ENCODE results near the gene FAM222B. TPM values are rescaled to one million over a fixed set of nuclear protein-coding genes. Genes with fewer than 3 reads are reported as not detected.

The FAM222B gene
- total RNA-seq, 2 experiments from 2014 or later: 15.4 to 17.1 TPM

DNA sequence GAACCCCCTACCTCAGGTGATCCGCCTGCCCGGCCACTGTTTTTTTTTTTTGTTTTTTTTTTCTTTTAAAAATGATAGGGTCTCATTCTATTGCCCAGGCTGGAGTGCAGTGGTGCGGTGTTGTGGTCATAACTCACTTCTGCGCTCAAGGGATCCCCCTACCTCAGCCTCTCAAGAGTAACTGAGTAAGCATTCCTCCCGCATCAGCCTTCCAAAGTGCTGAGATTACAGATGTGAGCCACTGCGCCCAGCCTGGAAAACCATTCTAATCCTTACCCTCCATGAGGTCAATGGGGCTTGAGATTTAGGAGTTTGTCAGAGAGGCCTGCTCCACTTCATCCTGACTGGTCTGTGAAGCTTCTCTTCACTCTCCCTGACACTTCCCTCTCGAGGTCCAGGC, 24.7 kb upstream of the FAM222B start:
- CTCF ChIA-PET: no interaction called here
- ATAC-seq (no peak), DNase-seq (no peak)
- peaks cover 13% of the 10 kb centered on the region for H3K4me1 Mint-ChIP-seq (ENCODE audit: low read depth)
- no peaks in the 10 kb centered on the region for H3K27me3 Mint-ChIP-seq (ENCODE audit: low read depth)
- H3K27ac Mint-ChIP-seq: no peak overlapping the region
- H3K9me3 Mint-ChIP-seq (ENCODE audit: insufficient read depth): no peaks in the 10 kb centered on the region
- H3K4me3 Mint-ChIP-seq: no peak overlapping the region
- POLR2A ChIA-PET: no interaction called here
- no peaks in the 10 kb centered on the region for H3K36me3 Mint-ChIP-seq (ENCODE audit: low read depth)

DNA sequence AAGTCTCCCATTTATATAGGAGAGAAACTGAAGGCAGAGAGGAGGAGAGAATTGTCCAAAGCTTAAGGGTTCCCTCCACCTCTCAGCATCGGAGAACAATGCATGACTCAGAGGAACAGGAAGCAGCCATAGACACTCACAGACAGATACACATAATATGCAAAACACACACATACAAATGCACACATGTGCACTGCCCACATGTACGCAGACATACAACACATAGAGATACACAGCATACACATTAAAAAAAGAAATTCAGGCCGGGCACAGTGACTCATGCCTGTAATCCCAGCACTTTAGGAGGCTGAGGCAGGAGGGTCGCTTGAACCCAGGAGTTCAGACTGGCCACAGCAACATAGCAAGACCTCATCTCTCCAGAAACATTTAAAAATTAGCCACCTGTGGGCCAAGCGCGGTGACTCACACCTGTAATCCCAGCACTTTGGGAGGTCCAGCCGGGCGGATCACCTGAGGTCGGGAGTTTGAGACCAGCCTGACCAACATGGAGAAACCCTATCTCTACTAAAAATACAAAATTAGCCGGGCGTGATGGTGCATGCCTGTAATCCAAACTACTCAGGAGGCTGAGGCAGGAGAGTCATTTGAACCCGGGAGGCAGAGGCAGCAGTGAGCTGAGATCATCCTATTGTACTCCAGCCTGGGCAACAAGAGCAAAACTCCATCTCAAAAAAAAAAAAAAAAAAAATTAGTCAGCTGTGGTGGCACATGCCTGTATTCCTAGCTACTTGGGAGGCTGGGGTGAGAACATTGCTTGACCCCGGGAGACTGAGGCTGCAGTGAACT, 23.6 kb upstream of the FAM222B start:
- Mint-ChIP-seq H3K36me3 (ENCODE audit: low read depth) (peaks cover 2% of the 10 kb centered on the region), H3K4me3 (no peak overlapping the region), H3K27ac (no peak overlapping the region), H3K4me1 (ENCODE audit: low read depth) (peaks cover 3% of the 10 kb centered on the region), H3K27me3 (ENCODE audit: low read depth) (no peaks in the 10 kb centered on the region), H3K9me3 (ENCODE audit: insufficient read depth) (no peaks in the 10 kb centered on the region)
- ATAC-seq (no peak), DNase-seq (no peak)
- ChIA-PET CTCF (interaction anchor here (0.8 to 1.9 kb wide), 3 partner anchors 23 to 102 kb away, joined by 3 to 7 read pairs (median 4); partner anchors contain the start of gene FAM222B), POLR2A (interaction anchor here (1.1 kb wide), 1 partner anchor 32 kb away, joined by 3 read pairs; the partner anchor contains the start of gene FLOT2)

DNA sequence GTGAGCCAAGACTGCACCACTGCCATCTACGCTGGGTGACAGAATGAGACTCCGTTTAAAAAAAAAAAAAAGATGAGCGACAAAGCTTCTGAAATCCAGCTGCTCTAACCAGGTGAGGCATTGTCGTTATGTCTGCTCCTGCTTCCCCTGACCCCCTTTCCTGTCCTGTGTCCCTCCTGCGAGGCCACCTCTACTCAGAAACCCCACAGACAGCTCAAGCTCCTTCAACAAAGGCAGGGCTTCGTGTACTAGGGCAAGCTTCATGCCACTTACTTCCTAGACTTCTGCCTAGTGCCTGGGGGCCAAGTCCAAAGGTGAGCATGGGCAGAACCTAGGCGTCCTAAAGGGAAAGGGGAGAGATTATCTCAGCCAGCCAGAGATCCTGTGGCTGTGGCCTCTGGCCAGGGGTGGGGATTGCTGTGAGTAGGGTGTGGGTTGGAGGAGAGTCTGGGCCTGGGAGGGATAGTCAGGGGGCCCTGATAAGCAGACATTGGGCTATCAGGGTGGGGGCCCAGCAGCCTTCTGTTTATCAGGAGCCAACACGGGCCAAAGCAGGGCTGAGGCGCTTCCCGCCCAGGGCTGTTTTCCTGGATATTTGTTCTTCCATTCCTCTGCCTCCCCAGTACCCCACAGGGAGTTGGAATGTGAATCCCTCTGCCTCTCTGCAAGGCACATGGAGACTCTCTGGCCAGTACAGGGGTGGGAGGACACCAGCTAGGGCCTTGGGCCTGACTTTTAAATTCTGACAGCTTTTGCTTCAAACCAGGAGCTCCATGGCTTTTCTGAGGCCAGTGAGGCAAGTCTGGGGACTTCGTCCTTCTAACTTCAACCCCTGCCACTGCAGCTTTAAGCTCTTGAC, 22.6 kb upstream of the FAM222B start:
- no peaks in the 10 kb centered on the region for H3K27me3 Mint-ChIP-seq (ENCODE audit: low read depth)
- H3K4me1 Mint-ChIP-seq (ENCODE audit: low read depth): no peaks in the 10 kb centered on the region
- H3K9me3 Mint-ChIP-seq (ENCODE audit: insufficient read depth): no peaks in the 10 kb centered on the region
- ChIA-PET CTCF (interaction anchor here (0.8 to 1.9 kb wide), 5 partner anchors 16 to 139 kb away, joined by 3 to 7 read pairs (median 4); partner anchors contain the start of genes FAM222B and TLCD1), POLR2A (interaction anchor here (1.1 kb wide), 1 partner anchor 33 kb away, joined by 3 read pairs; the partner anchor contains the start of gene FLOT2)
- no peak overlapping the region for H3K27ac Mint-ChIP-seq
- no peak overlapping the region for H3K4me3 Mint-ChIP-seq
- ATAC-seq (no peak), DNase-seq (no peak)
- peaks cover 8% of the 10 kb centered on the region for H3K36me3 Mint-ChIP-seq (ENCODE audit: low read depth)

DNA sequence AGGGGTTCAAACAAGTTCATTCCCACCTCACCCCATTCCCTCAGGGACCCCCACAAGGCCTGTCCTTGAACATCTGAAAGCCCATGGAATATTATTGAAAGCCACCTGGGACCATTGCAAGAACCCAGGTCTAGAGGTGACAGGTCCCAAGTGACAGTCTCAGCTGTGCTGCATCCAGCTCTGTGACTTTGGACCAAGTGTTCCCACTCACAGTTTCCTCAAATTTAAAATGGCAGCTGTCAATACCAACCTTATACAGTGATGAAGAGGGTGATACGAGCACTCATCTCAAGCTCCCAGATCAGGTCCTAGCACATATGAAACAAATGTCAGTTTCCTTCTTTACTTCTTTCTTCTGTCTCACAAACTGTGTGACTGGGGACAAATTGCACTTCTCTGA, 21.4 kb upstream of the FAM222B start:
- no peak overlapping the region for H3K27ac Mint-ChIP-seq
- no peak overlapping the region for H3K4me3 Mint-ChIP-seq
- no peak for ATAC-seq
- peaks cover 12% of the 10 kb centered on the region for H3K36me3 Mint-ChIP-seq (ENCODE audit: low read depth)
- ChIA-PET CTCF (interaction anchor here (0.9 to 1.8 kb wide), 3 partner anchors 15 to 114 kb away, joined by 3 to 4 read pairs (median 3); no protein-coding TSS in a partner anchor), POLR2A (interaction anchor here (1.0 kb wide), 1 partner anchor 33 kb away, joined by 3 read pairs; the partner anchor contains the start of gene FLOT2)
- no peaks in the 10 kb centered on the region for H3K27me3 Mint-ChIP-seq (ENCODE audit: low read depth)
- no peak for DNase-seq
- no peaks in the 10 kb centered on the region for H3K4me1 Mint-ChIP-seq (ENCODE audit: low read depth)
- no peaks in the 10 kb centered on the region for H3K9me3 Mint-ChIP-seq (ENCODE audit: insufficient read depth)

DNA sequence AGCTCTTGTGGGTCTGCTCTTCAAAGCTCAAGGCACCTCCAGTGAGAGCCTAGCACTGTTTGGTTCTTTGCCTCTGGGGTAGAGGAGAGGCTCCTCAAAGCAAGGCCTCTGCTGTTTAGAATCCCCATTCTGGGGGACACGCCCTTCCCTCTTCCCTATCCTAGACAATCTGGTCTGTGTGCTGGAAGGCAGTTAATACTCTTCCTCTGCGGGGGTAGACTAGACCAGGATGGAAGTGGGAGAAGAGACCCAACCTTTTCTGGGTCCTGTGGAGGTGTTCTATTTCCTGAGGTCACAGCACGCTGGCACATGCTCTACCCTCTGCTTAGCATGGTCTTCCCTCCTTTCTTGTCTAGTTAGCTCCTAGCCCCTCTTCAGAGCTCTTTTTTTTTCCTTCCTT, 20.0 kb upstream of the FAM222B start:
- H3K9me3 Mint-ChIP-seq (ENCODE audit: insufficient read depth): no peaks in the 10 kb centered on the region
- ChIA-PET POLR2A (interaction anchor here (1.5 kb wide), 1 partner anchor 9 kb away, joined by 6 read pairs; no protein-coding TSS in a partner anchor), CTCF (interaction anchor here (0.9 to 1.3 kb wide), 4 partner anchors 8 to 136 kb away, joined by 3 to 6 read pairs (median 4); no protein-coding TSS in a partner anchor)
- DNase-seq: no peak
- H3K4me1 Mint-ChIP-seq (ENCODE audit: low read depth): no peaks in the 10 kb centered on the region
- no peak for ATAC-seq
- no peaks in the 10 kb centered on the region for H3K27me3 Mint-ChIP-seq (ENCODE audit: low read depth)
- peaks cover 25% of the 10 kb centered on the region for H3K36me3 Mint-ChIP-seq (ENCODE audit: low read depth)
- H3K27ac Mint-ChIP-seq: peak overlapping the region; percentile 23
- no peak overlapping the region for H3K4me3 Mint-ChIP-seq

DNA sequence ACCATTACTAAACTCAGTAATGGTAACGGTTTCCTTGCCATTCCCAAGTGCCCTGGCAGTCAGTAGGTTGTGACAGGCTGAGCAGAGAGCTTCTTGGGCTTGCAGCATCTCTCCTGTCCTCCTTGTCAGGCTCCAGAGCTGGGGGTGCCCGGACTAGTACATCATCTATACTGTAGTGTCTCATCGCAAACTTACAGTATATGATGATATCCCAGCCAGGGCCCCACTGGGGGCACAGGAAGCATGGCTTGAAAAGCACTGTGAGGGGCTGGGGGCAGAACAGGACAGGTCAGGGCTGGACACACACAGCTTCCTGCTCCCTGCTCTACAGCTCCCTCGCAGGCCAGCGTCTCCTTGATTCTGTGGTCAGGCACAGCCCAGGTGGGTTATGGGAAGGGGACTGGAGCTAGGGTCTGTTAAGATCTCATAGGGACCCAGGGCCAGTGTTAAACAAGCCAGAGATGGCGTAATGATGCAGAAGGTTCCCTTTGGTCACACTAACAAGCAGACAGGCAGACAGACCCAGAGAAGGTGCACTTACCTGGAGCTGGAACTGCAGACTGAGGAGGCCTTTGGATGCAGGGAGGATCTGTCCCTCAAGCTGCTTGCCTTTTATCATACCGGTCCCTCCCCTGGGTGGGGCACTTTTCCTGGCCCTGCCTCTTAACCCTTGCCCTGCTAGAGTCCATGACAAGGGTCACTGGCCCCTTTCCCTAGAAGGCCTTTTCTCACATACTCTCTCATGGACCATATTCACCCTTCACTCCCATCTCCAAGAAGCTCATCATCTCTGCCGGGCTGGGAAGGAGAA, 19.0 kb upstream of the FAM222B start:
- Mint-ChIP-seq H3K27ac (no peak overlapping the region), H3K27me3 (ENCODE audit: low read depth) (no peaks in the 10 kb centered on the region), H3K36me3 (ENCODE audit: low read depth) (peaks cover 31% of the 10 kb centered on the region), H3K9me3 (ENCODE audit: insufficient read depth) (no peaks in the 10 kb centered on the region), H3K4me3 (no peak overlapping the region), H3K4me1 (ENCODE audit: low read depth) (no peaks in the 10 kb centered on the region)
- no peak for DNase-seq
- ChIA-PET CTCF (interaction anchor here (0.8 to 1.2 kb wide), 5 partner anchors 9 to 135 kb away, joined by 3 to 6 read pairs (median 4); no protein-coding TSS in a partner anchor), POLR2A (interaction anchor here (0.6 to 1.5 kb wide), 3 partner anchors 10 to 381 kb away, joined by 3 to 6 read pairs (median 3); no protein-coding TSS in a partner anchor)
- no peak for ATAC-seq

DNA sequence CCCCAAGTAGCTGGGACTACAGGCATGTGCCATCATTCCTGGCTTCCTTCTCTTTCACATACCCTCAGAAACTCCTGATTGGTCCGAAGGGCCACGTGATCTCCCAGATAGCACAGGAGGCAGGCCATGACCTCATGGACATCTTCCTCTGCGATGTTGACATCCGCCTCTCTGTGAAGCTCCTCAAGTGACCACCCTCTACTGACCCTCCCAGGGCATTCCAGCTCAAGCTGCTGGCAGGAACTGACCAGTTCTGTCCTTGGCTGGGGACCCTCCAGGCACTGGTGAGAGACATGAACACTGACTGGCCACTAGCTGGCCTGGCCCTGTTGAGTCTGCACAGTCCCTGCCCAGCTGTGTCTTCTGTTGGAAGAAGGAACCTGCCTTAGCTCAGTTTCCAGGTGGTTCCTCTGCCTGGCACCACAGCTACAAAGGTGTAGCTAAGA, 17.8 kb upstream of the FAM222B start:
- Mint-ChIP-seq H3K4me3 (no peak overlapping the region), H3K9me3 (ENCODE audit: insufficient read depth) (no peaks in the 10 kb centered on the region), H3K27me3 (ENCODE audit: low read depth) (no peaks in the 10 kb centered on the region), H3K36me3 (ENCODE audit: low read depth) (peaks cover 34% of the 10 kb centered on the region), H3K27ac (no peak overlapping the region), H3K4me1 (ENCODE audit: low read depth) (peaks cover 10% of the 10 kb centered on the region)
- ChIA-PET CTCF (interaction anchor here (0.5 to 0.9 kb wide), 3 partner anchors 11 to 141 kb away, joined by 3 read pairs; partner anchors contain the start of genes RPL23A and TLCD1), POLR2A (interaction anchor here (0.5 to 1.2 kb wide), 3 partner anchors 11 to 83 kb away, joined by 3 read pairs; no protein-coding TSS in a partner anchor)
- ATAC-seq (no peak), DNase-seq (no peak)

DNA sequence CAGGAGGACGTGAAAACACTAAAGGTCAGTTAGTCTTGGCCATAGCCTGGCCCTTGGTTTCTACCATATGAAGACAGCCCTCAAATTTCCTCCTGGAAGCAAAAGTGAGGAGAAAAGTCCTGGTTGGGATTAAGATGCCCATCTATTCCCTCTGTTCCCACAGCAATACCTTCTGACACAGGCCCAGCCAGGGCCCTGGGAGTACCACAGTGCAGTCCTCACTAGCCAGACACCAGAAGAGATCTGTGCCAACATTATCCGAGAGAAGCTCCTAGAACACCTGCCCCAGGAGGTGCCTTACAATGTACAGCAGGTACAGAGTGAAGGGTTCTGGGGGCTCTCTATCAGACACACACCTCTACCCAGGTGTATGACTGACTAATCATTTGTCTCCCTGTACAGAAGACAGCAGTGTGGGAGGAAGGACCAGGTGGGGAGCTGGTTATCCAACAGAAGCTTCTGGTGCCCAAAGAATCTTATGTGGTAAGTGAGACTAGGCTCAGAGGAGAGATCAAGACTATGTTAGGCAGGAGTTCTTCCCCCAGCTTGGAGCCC, 16.3 kb upstream of the FAM222B start:
- CTCF ChIA-PET: interaction anchor here (0.7 to 1.8 kb wide), 5 partner anchors 9 to 132 kb away, joined by 3 to 9 read pairs (median 4); no protein-coding TSS in a partner anchor
- Mint-ChIP-seq H3K9me3 (ENCODE audit: insufficient read depth) (no peaks in the 10 kb centered on the region), H3K27ac (no peak overlapping the region), H3K36me3 (ENCODE audit: low read depth) (peaks cover 34% of the 10 kb centered on the region), H3K4me1 (ENCODE audit: low read depth) (peaks cover 17% of the 10 kb centered on the region), H3K27me3 (ENCODE audit: low read depth) (no peaks in the 10 kb centered on the region), H3K4me3 (no peak overlapping the region)
- POLR2A ChIA-PET: interaction anchor here (0.8 kb wide), 1 partner anchor 16 kb away, joined by 3 read pairs; no protein-coding TSS in a partner anchor
- DNase-seq (no peak), ATAC-seq (no peak)

DNA sequence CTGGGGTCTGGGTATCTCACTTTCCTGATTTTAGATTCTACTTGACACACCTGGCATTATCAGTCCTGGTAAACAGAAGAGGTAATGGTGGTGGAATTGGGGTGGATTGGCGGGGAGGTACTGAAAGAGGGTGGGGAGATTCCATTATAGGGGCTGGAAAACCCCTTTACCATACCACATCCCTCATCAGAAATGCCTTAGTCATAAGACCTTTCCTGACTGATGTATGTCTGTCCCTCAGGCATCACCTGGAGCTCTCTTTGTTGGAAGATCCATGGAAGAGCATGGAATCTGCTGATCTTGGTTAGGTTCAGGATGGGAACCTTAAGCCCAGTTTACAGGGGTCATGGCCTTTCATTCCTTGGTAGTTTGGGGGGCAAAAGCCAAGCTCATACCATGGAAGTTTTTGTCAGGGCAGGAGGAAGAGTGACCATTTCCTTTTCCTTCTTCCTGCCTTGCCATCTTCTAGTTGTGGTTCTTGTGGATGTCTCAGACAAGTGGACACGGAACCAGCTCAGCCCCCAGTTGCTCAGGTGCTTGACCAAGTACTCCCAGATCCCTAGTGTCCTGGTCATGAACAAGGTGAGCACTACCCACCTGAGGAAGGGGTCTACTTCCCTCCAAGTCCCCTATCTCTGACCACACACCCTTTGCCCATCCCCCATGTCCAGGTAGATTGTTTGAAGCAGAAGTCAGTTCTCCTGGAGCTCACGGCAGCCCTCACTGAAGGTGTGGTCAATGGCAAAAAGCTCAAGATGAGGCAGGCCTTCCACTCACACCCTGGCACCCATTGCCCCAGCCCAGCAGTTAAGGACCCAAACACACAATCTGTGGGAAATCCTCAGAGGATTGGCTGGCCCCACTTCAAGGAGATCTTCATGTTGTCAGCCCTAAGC, 15.6 kb upstream of the FAM222B start:
- Mint-ChIP-seq H3K27me3 (ENCODE audit: low read depth) (no peaks in the 10 kb centered on the region), H3K36me3 (ENCODE audit: low read depth) (peaks cover 34% of the 10 kb centered on the region), H3K27ac (no peak overlapping the region), H3K9me3 (ENCODE audit: insufficient read depth) (no peaks in the 10 kb centered on the region), H3K4me1 (ENCODE audit: low read depth) (peaks cover 20% of the 10 kb centered on the region), H3K4me3 (no peak overlapping the region)
- ChIA-PET CTCF (interaction anchor here (0.9 to 1.8 kb wide), 5 partner anchors 9 to 131 kb away, joined by 3 to 9 read pairs (median 4); no protein-coding TSS in a partner anchor), POLR2A (interaction anchor here (0.8 kb wide), 1 partner anchor 16 kb away, joined by 3 read pairs; no protein-coding TSS in a partner anchor)
- ATAC-seq: no peak
- DNase-seq: no peak
